IPS DF 4.7 (cell line): ENCODE measurements around the gene TNFRSF17.

Source experiments
- DNase-seq: peaks from one replicate; pipeline ENCODE4 v3.0.0-alpha.2; 2013; ENCODE audit warnings: low spot score; ENCODE audit errors: extremely low read depth

Gene TNFRSF17

GRCh38 chr16:12002447-12003006 lies 37.5 kb downstream of the TNFRSF17 start:
- no peak for DNase-seq

GRCh38 chr16:12006637-12007036 lies 41.6 kb downstream of the TNFRSF17 start:
- no peak for DNase-seq

- no peak for DNase-seq
These were observed 44.5 kb downstream of the TNFRSF17 start for GRCh38 chr16:12009462-12009861.

- no peak for DNase-seq
These were observed 44.9 kb downstream of the TNFRSF17 start for GRCh38 chr16:12009922-12010321.

GRCh38 chr16:12010388-12011251 lies 45.6 kb downstream of the TNFRSF17 start:
- no peak for DNase-seq

- no peak for DNase-seq
These were observed 46.6 kb downstream of the TNFRSF17 start for GRCh38 chr16:12011565-12011964.

GRCh38 chr16:12016291-12016947 lies 51.4 kb downstream of the TNFRSF17 start:
- no peak for DNase-seq

- DNase-seq: no peak
These were observed 52.5 kb downstream of the TNFRSF17 start for GRCh38 chr16:12017558-12017957.
